Measurements from ENCODE around the gene GPR55. TPM values are rescaled to one million over a fixed set of nuclear protein-coding genes. Genes with fewer than 3 reads are reported as not detected.
A peak's percentile ranks its signal among the peaks of the same experiment; 100 is the strongest.

Gene GPR55
- total and polyA plus RNA-seq, 10 of the 15 experiments (the other 5 are each of a cell fraction or from before 2014, with no cell fraction given) = 2.1 to 30.1 (median 16.2) TPM

GRCh38 chr2:230958820-230959756, 34.0 kb upstream of the GPR55 start:
- intact Hi-C loops (cut with micrococcal nuclease; ENCODE audit: unreplicated experiment) = loop anchor here (10.0 kb wide), 1 partner anchor 374 kb away; no protein-coding TSS in a partner anchor

GRCh38 chr2:230957756-230958391, 32.8 kb upstream of the GPR55 start:
- no peak for DNase-seq (ENCODE audit: low read depth, low spot score)
- in situ Hi-C loops (cut with MboI) (loop anchor here (10.0 kb wide), 1 partner anchor 293 kb away; no protein-coding TSS in a partner anchor), intact Hi-C loops (cut with micrococcal nuclease; ENCODE audit: unreplicated experiment) (loop anchor here (1.0 to 10.0 kb wide), 3 partner anchors 16 to 373 kb away; no protein-coding TSS in a partner anchor)
- Histone ChIP-seq H2AFZ (ENCODE audit: control insufficient read depth, low read depth, low read length) (no peak overlapping the region), H3K27me3 (replicated peaks in 1 of 2; ENCODE audit: control insufficient read depth in 2 of 2, insufficient read depth in 2 of 2, low read length in 1 of 2) (no peaks in the 10 kb centered on the region), H3K9ac (ENCODE audit: control insufficient read depth, insufficient read depth, low read length) (peak overlapping the region; percentile 99), H3K4me3 (peak overlapping the region; percentile 72), H3K27ac (ENCODE audit: control insufficient read depth, insufficient read depth) (peak overlapping the region; percentile 99), H3K36me3 (ENCODE audit: control insufficient read depth in 2 of 2, insufficient read depth in 2 of 2, low read length in 1 of 2) (peaks cover 2 to 7% of the 10 kb centered on the region in 2 experiments), H3K4me1 (ENCODE audit: control insufficient read depth, insufficient read depth, low read length) (peaks cover 46% of the 10 kb centered on the region), H3K9me3 (replicated peaks; ENCODE audit: control insufficient read depth, insufficient read depth, low read length) (no peaks in the 10 kb centered on the region), H3K4me2 (ENCODE audit: control insufficient read depth, insufficient read depth) (peak overlapping the region; percentile 93), H3K79me2 (ENCODE audit: control insufficient read depth, insufficient read depth, low read length) (peaks cover 33% of the 10 kb centered on the region), H4K20me1 (ENCODE audit: control insufficient read depth, insufficient read depth) (no peaks in the 10 kb centered on the region)
- CTCF ChIA-PET = interaction anchor here (0.6 to 28.4 kb wide), 4 partner anchors 14 to 44 kb away, joined by 3 to 372 read pairs (median 5); no protein-coding TSS in a partner anchor
- SMC1A ChIA-PET (ENCODE audit: uncharacterized antibody, unreplicated experiment) = interaction anchor here (1.0 to 21.6 kb wide), 4 partner anchors 11 to 33 kb away, joined by 4 to 411 read pairs (median 257); partner anchors contain the start of gene GPR55
- 0 out of 2 replicates have a peak, but pooled peaks have one; percentile 2 for TF ChIP-seq ZNF24 (IDR thresholded peaks at IDR 0.05)
- TF ChIP-seq MEF2A (IDR thresholded peaks at IDR 0.05; ENCODE audit: insufficient read depth, low read depth, low read length) = 0 out of 2 replicates have a peak, but pooled peaks have one; percentile 14
- TF ChIP-seq WRNIP1 (IDR thresholded peaks at IDR 0.05; ENCODE audit: borderline replicate concordance, low read depth, low read length) = no peak
- peak; percentile 4; the same call in 1 of the 2 replicates for TF ChIP-seq POLR2AphosphoS5 (IDR thresholded peaks at IDR 0.05; ENCODE audit: low read length)
- no peak for TF ChIP-seq SMAD1 (IDR thresholded peaks at IDR 0.05; ENCODE audit: low read depth, partially characterized antibody)
- TF ChIP-seq CHD1 (IDR thresholded peaks at IDR 0.05; ENCODE audit: low read depth, low read length) = no peak
- peak; percentile 82 for TF ChIP-seq JUNB (IDR thresholded peaks at IDR 0.05)
- POLR2A ChIA-PET = interaction anchor here (0.6 to 17.2 kb wide), 7 partner anchors 10 to 523 kb away, joined by 3 to 192 read pairs (median 6); no protein-coding TSS in a partner anchor
- no peak for FAIRE-seq
- TSS peak; percentile 87 for BruUV-seq (replicated peaks)
- RAD21 ChIA-PET (ENCODE audit: unreplicated experiment) = interaction anchor here (0.8 to 22.2 kb wide), 7 partner anchors 9 to 40 kb away, joined by 3 to 400 read pairs (median 5); no protein-coding TSS in a partner anchor
- peak; percentile 9; the same call in 2 of the 3 replicates for ATAC-seq

More at GRCh38 chr2:230958820-230959756, 34.0 kb upstream of the GPR55 start:
- H3K36me3 ChIP-seq (ENCODE audit: control insufficient read depth in 2 of 2, insufficient read depth in 2 of 2, low read length in 1 of 2) = peaks cover 0 to 12% of the 10 kb centered on the region in 2 experiments; a peak in 3 of 4 replicates
- peaks cover 34% of the 10 kb centered on the region for H3K4me1 ChIP-seq (ENCODE audit: control insufficient read depth, insufficient read depth, low read length)
- no peak for ATAC-seq
- H3K4me2 ChIP-seq (ENCODE audit: control insufficient read depth, insufficient read depth) = peak overlapping the region; percentile 75
- in situ Hi-C loops (cut with MboI) = loop anchor here (10.0 kb wide), 1 partner anchor 294 kb away; no protein-coding TSS in a partner anchor
- H3K9ac ChIP-seq (ENCODE audit: control insufficient read depth, insufficient read depth, low read length) = peak overlapping the region; percentile 37; the same call in 1 of the 2 replicates
- ChIA-PET RAD21 (ENCODE audit: unreplicated experiment) (interaction anchor here (0.9 to 22.2 kb wide), 5 partner anchors 9 to 33 kb away, joined by 3 to 400 read pairs (median 4); no protein-coding TSS in a partner anchor), POLR2A (interaction anchor here (1.0 to 17.2 kb wide), 5 partner anchors 9 to 41 kb away, joined by 3 to 192 read pairs (median 8); no protein-coding TSS in a partner anchor), CTCF (interaction anchor here (0.7 to 28.4 kb wide), 11 partner anchors 8 to 45 kb away, joined by 3 to 372 read pairs (median 3); partner anchors contain the start of gene GPR55), SMC1A (ENCODE audit: uncharacterized antibody, unreplicated experiment) (interaction anchor here (1.3 to 21.6 kb wide), 5 partner anchors 9 to 34 kb away, joined by 4 to 411 read pairs (median 248); partner anchors contain the start of gene GPR55)
- WGBS (ENCODE audit: insufficient coverage, insufficient replicate concordance, low lambda C conversion rate, missing lambda C conversion rate) = 84% methylated on average over 8 of the region's 8 CpGs
- no peak for FAIRE-seq
- H4K20me1 ChIP-seq (ENCODE audit: control insufficient read depth, insufficient read depth) = no peaks in the 10 kb centered on the region
- peak overlapping the region; percentile 99 for H3K27ac ChIP-seq (ENCODE audit: control insufficient read depth, insufficient read depth)
- H3K4me3 ChIP-seq = peak overlapping the region; percentile 26; the same call in 1 of the 2 replicates
- peaks cover 23% of the 10 kb centered on the region for H3K79me2 ChIP-seq (ENCODE audit: control insufficient read depth, insufficient read depth, low read length)
- no peak overlapping the region for H2AFZ ChIP-seq (ENCODE audit: control insufficient read depth, low read depth, low read length)
- DNase-seq (ENCODE audit: low read depth, low spot score) = no peak
- peaks cover 1% of the 10 kb centered on the region; the same call in 2 of the 3 replicates for H3K9me3 ChIP-seq (replicated peaks; ENCODE audit: control insufficient read depth, insufficient read depth, low read length)
- no TSS peak for BruUV-seq (replicated peaks)
- H3K27me3 ChIP-seq (replicated peaks in 1 of 2; ENCODE audit: control insufficient read depth in 2 of 2, insufficient read depth in 2 of 2, low read length in 1 of 2) = no peaks in the 10 kb centered on the region
- TF ChIP-seq POLR2AphosphoS5 (IDR thresholded peaks at IDR 0.05; ENCODE audit: low read length) (peak; percentile 27; the same call in 1 of the 2 replicates), JUNB (IDR thresholded peaks at IDR 0.05) (no peak)
